Measurements from ENCODE around the gene CAV3.

GRCh38 chr3:8741581-8742261 is 8.1 kb downstream of the CAV3 start:
- TF ChIP-seq RAD21 (IDR thresholded peaks at IDR 0.05; ENCODE audit: insufficient read depth, low read depth, low read length) (no peak), ZSCAN29 (IDR thresholded peaks at IDR 0.05) (no peak), MEF2A (IDR thresholded peaks at IDR 0.05; ENCODE audit: insufficient read depth, low read depth, low read length) (no peak), MXI1 (IDR thresholded peaks at IDR 0.05; ENCODE audit: low read depth, low read length) (no peak), USF2 (IDR thresholded peaks at IDR 0.05; ENCODE audit: borderline replicate concordance, low read depth, low read length) (no peak), BHLHE40 (IDR thresholded peaks at IDR 0.05; ENCODE audit: borderline replicate concordance in 1 of 2, low read depth in 2 of 2, low read length in 1 of 2) (no peak), POLR2AphosphoS5 (IDR thresholded peaks at IDR 0.05; ENCODE audit: low read length) (no peak), REST (IDR thresholded peaks at IDR 0.05; ENCODE audit: low read depth, low read length) (no peak), E2F4 (IDR thresholded peaks at IDR 0.05; ENCODE audit: low read depth, low read length) (no peak), EZH2 (IDR thresholded peaks at IDR 0.05; ENCODE audit: borderline replicate concordance, control insufficient read depth, low read depth, low read length) (no peak), FOXK2 (IDR thresholded peaks at IDR 0.05) (no peak)
